DND-41 (cell line): ENCODE measurements around the gene PAX2.

ENCODE experiments used
- EZH2 ChIP-seq: IDR thresholded peaks from 3 replicates; pipeline ENCODE4 v1.6.1; 2012; ENCODE audit warnings: borderline replicate concordance, low read depth, mild to moderate bottlenecking, moderate library complexity, low read length, inconsistent platforms; ENCODE audit not compliant: severe bottlenecking
- TF ChIP-seq, protein P1 (sequence below): IDR thresholded peaks from 2 replicates; pipeline ENCODE4 v1.5.1; 2012; ENCODE audit warnings: borderline replicate concordance, low read length, moderate library complexity, mild to moderate bottlenecking; ENCODE audit not compliant: poor library complexity, severe bottlenecking; ENCODE audit errors: extremely low read depth

DNA sequence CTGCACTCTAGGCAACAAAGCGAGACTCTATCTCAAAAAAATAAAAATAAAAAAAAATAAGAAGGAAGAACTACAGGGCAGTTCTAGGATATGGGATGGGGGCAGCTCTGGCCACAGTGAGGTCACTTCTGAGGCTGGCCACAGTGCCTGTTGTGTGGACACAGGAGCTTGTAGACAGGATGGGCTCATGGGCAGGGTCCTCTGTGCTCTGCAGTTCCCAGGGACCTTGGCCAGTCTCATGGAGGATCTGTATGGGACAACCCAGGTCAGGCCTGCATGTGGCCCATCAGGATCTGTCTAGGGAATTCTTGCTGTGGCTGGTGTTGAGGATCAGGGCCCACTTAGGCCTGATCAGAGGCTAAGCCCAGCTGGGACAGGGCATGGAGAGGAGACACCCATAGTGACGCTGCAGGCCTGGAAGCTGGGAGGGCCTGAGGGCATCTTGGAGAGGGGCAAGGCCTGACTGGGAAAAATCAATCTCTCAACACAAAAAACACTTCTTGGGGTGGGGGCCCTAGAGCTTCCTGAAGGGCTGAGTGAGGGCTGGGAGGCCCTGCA is 19.4 kb upstream of the PAX2 start:
- TF ChIP-seq EZH2: no peak
- TF ChIP-seq, protein P1, sequence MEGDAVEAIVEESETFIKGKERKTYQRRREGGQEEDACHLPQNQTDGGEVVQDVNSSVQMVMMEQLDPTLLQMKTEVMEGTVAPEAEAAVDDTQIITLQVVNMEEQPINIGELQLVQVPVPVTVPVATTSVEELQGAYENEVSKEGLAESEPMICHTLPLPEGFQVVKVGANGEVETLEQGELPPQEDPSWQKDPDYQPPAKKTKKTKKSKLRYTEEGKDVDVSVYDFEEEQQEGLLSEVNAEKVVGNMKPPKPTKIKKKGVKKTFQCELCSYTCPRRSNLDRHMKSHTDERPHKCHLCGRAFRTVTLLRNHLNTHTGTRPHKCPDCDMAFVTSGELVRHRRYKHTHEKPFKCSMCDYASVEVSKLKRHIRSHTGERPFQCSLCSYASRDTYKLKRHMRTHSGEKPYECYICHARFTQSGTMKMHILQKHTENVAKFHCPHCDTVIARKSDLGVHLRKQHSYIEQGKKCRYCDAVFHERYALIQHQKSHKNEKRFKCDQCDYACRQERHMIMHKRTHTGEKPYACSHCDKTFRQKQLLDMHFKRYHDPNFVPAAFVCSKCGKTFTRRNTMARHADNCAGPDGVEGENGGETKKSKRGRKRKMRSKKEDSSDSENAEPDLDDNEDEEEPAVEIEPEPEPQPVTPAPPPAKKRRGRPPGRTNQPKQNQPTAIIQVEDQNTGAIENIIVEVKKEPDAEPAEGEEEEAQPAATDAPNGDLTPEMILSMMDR: no peak
